Trophoblast cell (in vitro differentiated cells and primary cell): ENCODE data around the gene TMEM231.

Source experiments
- DNase-seq, 2 donors: peaks; one replicate each; pipeline ENCODE4 v3.0.0-alpha.2; 2016
- H2AFZ ChIP-seq: 2 replicates; pipeline ENCODE4 v1.6.1; 2013; ENCODE audit warnings: low read length, moderate library complexity, mild to moderate bottlenecking; ENCODE audit not compliant: insufficient read depth, poor library complexity
- H2AK5ac ChIP-seq: 2 replicates; pipeline ENCODE4 v1.6.1; 2013; ENCODE audit warnings: mild to moderate bottlenecking, low read length
- H2BK120ac ChIP-seq: 2 replicates; pipeline ENCODE4 v1.6.1; 2013; ENCODE audit warnings: low read length, mild to moderate bottlenecking, moderate library complexity; ENCODE audit not compliant: insufficient read depth, poor library complexity
- H2BK12ac ChIP-seq: 2 replicates; pipeline ENCODE4 v1.6.1; 2013; ENCODE audit warnings: mild to moderate bottlenecking, low read length, moderate library complexity
- H2BK5ac ChIP-seq: 2 replicates; pipeline ENCODE4 v1.6.1; 2013; ENCODE audit warnings: low read length, low read depth, moderate library complexity, mild to moderate bottlenecking; ENCODE audit not compliant: poor library complexity
- H3K14ac ChIP-seq: 2 replicates; pipeline ENCODE4 v1.6.1; 2013; ENCODE audit warnings: mild to moderate bottlenecking, low read length
- H3K18ac ChIP-seq: 2 replicates; pipeline ENCODE4 v1.6.1; 2013; ENCODE audit warnings: mild to moderate bottlenecking, low read length
- H3K23ac ChIP-seq: 2 replicates; pipeline ENCODE4 v1.6.1; 2013; ENCODE audit warnings: low read length
- H3K27ac ChIP-seq: 2 replicates; pipeline ENCODE4 v1.5.1; 2013; ENCODE audit warnings: low read depth, mild to moderate bottlenecking, inconsistent platforms, low read length, moderate library complexity
- H3K27me3 ChIP-seq: 2 replicates; pipeline ENCODE4 v1.6.1; 2013; ENCODE audit warnings: inconsistent platforms, mild to moderate bottlenecking, low read length, moderate library complexity; ENCODE audit not compliant: insufficient read depth
- H3K36me3 ChIP-seq, 2 experiments: 1 replicate in 1 of 2; 2 replicates in 1 of 2; pipeline ENCODE4 v1.6.1; 2013; ENCODE audit warnings: low read length in 2 of 2, mild to moderate bottlenecking in 2 of 2, moderate library complexity in 1 of 2; ENCODE audit not compliant: insufficient read depth in 2 of 2, control insufficient read depth in 1 of 2
- H3K4ac ChIP-seq: 2 replicates; pipeline ENCODE4 v1.6.1; 2013; ENCODE audit warnings: low read depth, mild to moderate bottlenecking, low read length, moderate library complexity
- H3K4me1 ChIP-seq, 2 experiments: 1 replicate in 1 of 2; 2 replicates in 1 of 2; pipeline ENCODE4 v1.6.1; 2013; ENCODE audit warnings: low read length in 2 of 2, mild to moderate bottlenecking in 2 of 2, moderate library complexity in 1 of 2; ENCODE audit not compliant: insufficient read depth in 2 of 2, control insufficient read depth in 1 of 2
- H3K4me2 ChIP-seq: 2 replicates; pipeline ENCODE4 v1.6.1; 2013; ENCODE audit warnings: inconsistent platforms, mild to moderate bottlenecking, low read length, moderate library complexity
- H3K4me3 ChIP-seq: 2 replicates; pipeline ENCODE4 v1.5.1; 2013; ENCODE audit warnings: mild to moderate bottlenecking, low read depth, low read length, inconsistent platforms
- H3K79me1 ChIP-seq: one replicate; pipeline ENCODE4 v1.6.1; 2013; ENCODE audit warnings: low read length
- H3K79me2 ChIP-seq: 2 replicates; pipeline ENCODE4 v1.6.1; 2013; ENCODE audit warnings: low read length, mild to moderate bottlenecking; ENCODE audit not compliant: control insufficient read depth, insufficient read depth, poor library complexity
- H3K9ac ChIP-seq: 2 replicates; pipeline ENCODE4 v1.6.1; 2013; ENCODE audit warnings: mild to moderate bottlenecking, low read length
- H3K9me3 ChIP-seq: 2 replicates; pipeline ENCODE4 v1.6.1; 2013; ENCODE audit warnings: low read depth, mild to moderate bottlenecking, control low read depth, inconsistent platforms, low read length; ENCODE audit not compliant: insufficient read depth
- H4K12ac ChIP-seq: 2 replicates; pipeline ENCODE4 v1.6.1; 2013; ENCODE audit warnings: low read depth, mild to moderate bottlenecking, low read length, moderate library complexity
- H4K8ac ChIP-seq: 2 replicates; pipeline ENCODE4 v1.6.1; 2013; ENCODE audit warnings: low read depth, mild to moderate bottlenecking, low read length, moderate library complexity
- H4K91ac ChIP-seq: one replicate; pipeline ENCODE4 v1.6.1; 2013; ENCODE audit warnings: low read depth, mild to moderate bottlenecking, low read length, moderate library complexity
- WGBS: extraction: QIAGEN DNeasy Blood & Tissue Kit; methylation state at CpG from one replicate; pipeline ENCODE4 v1.1.7; 2013; ENCODE audit warnings: missing lambda C conversion rate; ENCODE audit not compliant: insufficient read length, insufficient coverage; ENCODE audit errors: extremely low coverage; 5-methylcytosine and 5-hydroxymethylcytosine counted together

The TMEM231 gene

DNA sequence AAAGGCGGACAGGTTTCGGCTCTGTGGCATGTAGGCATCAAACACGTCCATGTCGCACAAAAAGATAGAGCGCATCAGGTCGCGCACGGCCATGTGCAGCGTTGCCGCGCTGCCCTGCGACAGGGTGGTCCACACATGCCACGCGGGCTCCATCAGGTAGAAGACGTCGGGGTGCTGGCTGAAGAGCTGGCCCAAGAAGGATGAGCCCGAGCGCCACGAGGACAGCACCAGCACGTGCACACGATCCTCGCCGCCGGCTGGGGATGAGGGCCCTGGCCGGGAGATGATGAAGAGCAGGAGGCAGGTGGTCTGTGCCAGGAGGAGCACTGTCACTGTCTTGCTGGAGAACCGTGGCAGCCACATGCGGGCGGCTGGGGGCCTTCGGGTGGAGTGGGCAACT, 26.1 kb downstream of the TMEM231 start:
- no CpG with 5 or more reads among the region's 29 CpGs for WGBS
- Histone ChIP-seq H3K79me2 (no peaks in the 10 kb centered on the region), H2AK5ac (no peak overlapping the region), H3K9ac (no peak overlapping the region), H3K4me1 (no peaks in the 10 kb centered on the region), H3K79me1 (no peaks in the 10 kb centered on the region), H2BK12ac (no peak overlapping the region), H3K4me3 (no peak overlapping the region), H4K91ac (no peak overlapping the region), H3K14ac (no peak overlapping the region), H3K4ac (no peak overlapping the region), H3K18ac (no peak overlapping the region), H4K12ac (no peak overlapping the region), H4K8ac (no peak overlapping the region), H2BK5ac (no peak overlapping the region), H2AFZ (no peak overlapping the region), H3K9me3 (peaks cover 4% of the 10 kb centered on the region), H2BK120ac (no peak overlapping the region), H3K36me3 (no peaks in the 10 kb centered on the region), H3K4me2 (no peak overlapping the region), H3K23ac (no peak overlapping the region), H3K27me3 (no peaks in the 10 kb centered on the region), H3K27ac (no peak overlapping the region)
- DNase-seq: no peak

- Histone ChIP-seq H2BK120ac (no peak overlapping the region), H4K12ac (no peak overlapping the region), H4K91ac (no peak overlapping the region), H3K4me3 (peak overlapping the region; percentile 45), H3K23ac (no peak overlapping the region), H2BK5ac (no peak overlapping the region), H2AFZ (no peak overlapping the region), H3K4me2 (no peak overlapping the region), H3K27me3 (no peaks in the 10 kb centered on the region), H3K18ac (no peak overlapping the region), H2BK12ac (no peak overlapping the region), H2AK5ac (no peak overlapping the region), H3K14ac (no peak overlapping the region), H3K36me3 (no peaks in the 10 kb centered on the region), H3K27ac (no peak overlapping the region), H3K4ac (no peak overlapping the region), H3K9ac (no peak overlapping the region), H3K4me1 (no peaks in the 10 kb centered on the region), H4K8ac (no peak overlapping the region), H3K9me3 (peaks cover 4% of the 10 kb centered on the region), H3K79me2 (no peaks in the 10 kb centered on the region), H3K79me1 (no peaks in the 10 kb centered on the region)
- no CpG with 5 or more reads among the region's 81 CpGs for WGBS
- no peak for DNase-seq
These were observed 26.8 kb downstream of the TMEM231 start for GRCh38 chr16:75529056-75529905.

DNA sequence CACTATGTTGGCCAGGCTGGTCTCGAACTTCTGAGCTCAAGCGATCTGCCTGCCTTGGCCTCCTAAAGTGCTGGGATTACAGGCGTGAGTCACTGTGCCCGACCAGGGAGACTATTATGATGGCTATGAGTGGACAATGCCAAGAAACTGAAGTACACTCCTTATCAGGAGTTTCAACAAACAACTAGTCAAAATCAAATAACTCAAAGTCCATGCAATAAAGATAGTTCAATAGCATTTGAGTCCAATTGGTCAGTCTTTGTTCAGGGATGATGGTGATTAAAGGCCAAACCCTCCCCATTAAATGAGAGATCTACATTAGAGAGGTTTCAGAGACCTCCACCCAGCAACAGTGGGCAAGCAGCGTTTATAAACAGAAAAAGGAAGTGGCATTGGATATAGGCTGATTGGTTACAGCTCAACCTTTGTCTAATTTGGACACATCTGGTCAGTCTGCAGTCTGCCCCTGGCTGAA, 28.2 kb downstream of the TMEM231 start:
- DNase-seq: no peak
- H3K79me2 ChIP-seq: no peaks in the 10 kb centered on the region
- no peak overlapping the region for H4K8ac ChIP-seq
- H3K14ac ChIP-seq: no peak overlapping the region
- no peak overlapping the region for H2AFZ ChIP-seq
- no peak overlapping the region for H3K4me2 ChIP-seq
- peaks cover 4% of the 10 kb centered on the region for H3K9me3 ChIP-seq
- H2BK120ac ChIP-seq: no peak overlapping the region
- H3K23ac ChIP-seq: no peak overlapping the region
- no peak overlapping the region for H2AK5ac ChIP-seq
- H3K27me3 ChIP-seq: no peaks in the 10 kb centered on the region
- H4K91ac ChIP-seq: no peak overlapping the region
- no peaks in the 10 kb centered on the region for H3K4me1 ChIP-seq
- no peak overlapping the region for H3K4me3 ChIP-seq
- H3K9ac ChIP-seq: no peak overlapping the region
- no CpG with 5 or more reads among the region's 5 CpGs for WGBS
- no peak overlapping the region for H3K27ac ChIP-seq
- H3K36me3 ChIP-seq: no peaks in the 10 kb centered on the region
- no peak overlapping the region for H2BK5ac ChIP-seq
- H4K12ac ChIP-seq: no peak overlapping the region
- no peak overlapping the region for H3K4ac ChIP-seq
- no peak overlapping the region for H2BK12ac ChIP-seq
- H3K18ac ChIP-seq: no peak overlapping the region
- no peaks in the 10 kb centered on the region for H3K79me1 ChIP-seq

- peaks cover 4% of the 10 kb centered on the region for H3K9me3 ChIP-seq
- no peak overlapping the region for H2BK120ac ChIP-seq
- no CpG with 5 or more reads among the region's 5 CpGs for WGBS
- H2AK5ac ChIP-seq: no peak overlapping the region
- H3K23ac ChIP-seq: no peak overlapping the region
- no peaks in the 10 kb centered on the region for H3K4me1 ChIP-seq
- no peak overlapping the region for H3K4ac ChIP-seq
- H3K18ac ChIP-seq: no peak overlapping the region
- no peak overlapping the region for H4K91ac ChIP-seq
- no peak for DNase-seq
- H3K36me3 ChIP-seq: no peaks in the 10 kb centered on the region
- no peak overlapping the region for H4K8ac ChIP-seq
- no peak overlapping the region for H3K9ac ChIP-seq
- H4K12ac ChIP-seq: no peak overlapping the region
- H2BK5ac ChIP-seq: no peak overlapping the region
- H3K27ac ChIP-seq: no peak overlapping the region
- H3K79me2 ChIP-seq: no peaks in the 10 kb centered on the region
- H3K27me3 ChIP-seq: no peaks in the 10 kb centered on the region
- no peak overlapping the region for H3K4me2 ChIP-seq
- no peak overlapping the region for H2AFZ ChIP-seq
- no peaks in the 10 kb centered on the region for H3K79me1 ChIP-seq
- H3K4me3 ChIP-seq: peak overlapping the region; percentile 25
- H3K14ac ChIP-seq: no peak overlapping the region
- no peak overlapping the region for H2BK12ac ChIP-seq
These were observed 29.8 kb downstream of the TMEM231 start for GRCh38 chr16:75526032-75526790.
